Adrenal gland (tissue), 5 donors: ENCODE results near the gene AOPEP.

Experiments
- POLR2A ChIP-seq, 2 donors: fragments of 450-650 bp; IDR thresholded peaks; one replicate each; pipeline ENCODE4 v1.6.1; 2017; ENCODE audit warnings: antibody characterized with exemption in 2 of 2, mild to moderate bottlenecking in 2 of 2, moderate library complexity in 1 of 2
- TF ChIP-seq, protein P1 (sequence below), 6 experiments: fragments of 450-650 bp in 4 of 6; fragments of 200-600 bp in 2 of 6; sonication (generic) in 1 of 6; IDR thresholded peaks; 1 replicate in 5 of 6; 2 replicates in 1 of 6; pipeline versions ENCODE4 v1.5.1 to v1.8.0; 2016 to 2021; ENCODE audit warnings: antibody characterized with exemption in 6 of 6, mild to moderate bottlenecking in 2 of 6, moderate library complexity in 1 of 6
- donor health status: DM: no; HTN: no; CAD: no.

GRCh38 chr9:94927048-94927761 lies 200.7 kb downstream of the AOPEP start:
- TF ChIP-seq, protein P1, sequence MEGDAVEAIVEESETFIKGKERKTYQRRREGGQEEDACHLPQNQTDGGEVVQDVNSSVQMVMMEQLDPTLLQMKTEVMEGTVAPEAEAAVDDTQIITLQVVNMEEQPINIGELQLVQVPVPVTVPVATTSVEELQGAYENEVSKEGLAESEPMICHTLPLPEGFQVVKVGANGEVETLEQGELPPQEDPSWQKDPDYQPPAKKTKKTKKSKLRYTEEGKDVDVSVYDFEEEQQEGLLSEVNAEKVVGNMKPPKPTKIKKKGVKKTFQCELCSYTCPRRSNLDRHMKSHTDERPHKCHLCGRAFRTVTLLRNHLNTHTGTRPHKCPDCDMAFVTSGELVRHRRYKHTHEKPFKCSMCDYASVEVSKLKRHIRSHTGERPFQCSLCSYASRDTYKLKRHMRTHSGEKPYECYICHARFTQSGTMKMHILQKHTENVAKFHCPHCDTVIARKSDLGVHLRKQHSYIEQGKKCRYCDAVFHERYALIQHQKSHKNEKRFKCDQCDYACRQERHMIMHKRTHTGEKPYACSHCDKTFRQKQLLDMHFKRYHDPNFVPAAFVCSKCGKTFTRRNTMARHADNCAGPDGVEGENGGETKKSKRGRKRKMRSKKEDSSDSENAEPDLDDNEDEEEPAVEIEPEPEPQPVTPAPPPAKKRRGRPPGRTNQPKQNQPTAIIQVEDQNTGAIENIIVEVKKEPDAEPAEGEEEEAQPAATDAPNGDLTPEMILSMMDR (IDR thresholded peaks at IDR 0.05), result no peak
- TF ChIP-seq POLR2A (IDR thresholded peaks at IDR 0.05), result no peak
